C4-2B (cell line): Measurements from ENCODE around the gene KIF18A.

ENCODE experiments used
- ZFX ChIP-seq: fragments of 450-650 bp; IDR thresholded peaks from 2 replicates; pipeline ENCODE4 v1.6.1; 2017
- TF ChIP-seq, protein P1 (sequence below): fragments of 450-650 bp; conservative IDR thresholded peaks from 2 replicates; pipeline ENCODE4 v1.5.1; 2017; ENCODE audit warnings: mild to moderate bottlenecking

DNA sequence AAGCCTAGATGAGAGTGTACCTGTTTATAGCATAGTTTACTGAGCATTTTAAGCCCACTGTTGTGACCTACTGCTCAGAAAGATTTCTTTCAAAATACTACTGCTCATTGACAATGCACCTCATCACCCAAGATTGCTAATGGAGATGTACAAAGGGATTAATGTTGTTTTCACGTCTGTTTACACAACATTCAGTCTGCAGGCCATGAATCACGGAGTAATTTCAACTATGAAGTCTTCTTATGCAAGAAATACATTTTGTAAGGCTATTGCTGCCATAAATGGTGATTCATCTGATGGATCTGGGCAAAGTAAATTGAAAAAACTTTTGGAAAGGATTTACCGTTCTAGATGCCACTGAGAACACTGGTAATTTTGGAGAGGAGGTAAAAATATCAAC, 112.9 kb downstream of the KIF18A start:
- TF ChIP-seq, protein P1, sequence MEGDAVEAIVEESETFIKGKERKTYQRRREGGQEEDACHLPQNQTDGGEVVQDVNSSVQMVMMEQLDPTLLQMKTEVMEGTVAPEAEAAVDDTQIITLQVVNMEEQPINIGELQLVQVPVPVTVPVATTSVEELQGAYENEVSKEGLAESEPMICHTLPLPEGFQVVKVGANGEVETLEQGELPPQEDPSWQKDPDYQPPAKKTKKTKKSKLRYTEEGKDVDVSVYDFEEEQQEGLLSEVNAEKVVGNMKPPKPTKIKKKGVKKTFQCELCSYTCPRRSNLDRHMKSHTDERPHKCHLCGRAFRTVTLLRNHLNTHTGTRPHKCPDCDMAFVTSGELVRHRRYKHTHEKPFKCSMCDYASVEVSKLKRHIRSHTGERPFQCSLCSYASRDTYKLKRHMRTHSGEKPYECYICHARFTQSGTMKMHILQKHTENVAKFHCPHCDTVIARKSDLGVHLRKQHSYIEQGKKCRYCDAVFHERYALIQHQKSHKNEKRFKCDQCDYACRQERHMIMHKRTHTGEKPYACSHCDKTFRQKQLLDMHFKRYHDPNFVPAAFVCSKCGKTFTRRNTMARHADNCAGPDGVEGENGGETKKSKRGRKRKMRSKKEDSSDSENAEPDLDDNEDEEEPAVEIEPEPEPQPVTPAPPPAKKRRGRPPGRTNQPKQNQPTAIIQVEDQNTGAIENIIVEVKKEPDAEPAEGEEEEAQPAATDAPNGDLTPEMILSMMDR = no peak
- TF ChIP-seq ZFX = no peak
